AG09319 (cell line): ENCODE results near the gene MINDY4.

Experiments
- DNase-seq: peaks from one replicate; pipeline ENCODE4 v3.0.0-alpha.2; 2010; ENCODE audit warnings: low read depth; ENCODE audit errors: extremely low read depth
- CTCF ChIP-seq: IDR thresholded peaks from 2 replicates; pipeline ENCODE4 v1.5.1; 2011; ENCODE audit warnings: low read depth, mild to moderate bottlenecking, inconsistent platforms, low read length, moderate library complexity

Gene MINDY4

GRCh38 chr7:30893357-30893756 lies 122.1 kb downstream of the MINDY4 start:
- no peak for TF ChIP-seq CTCF
- no peak for DNase-seq

- no peak for TF ChIP-seq CTCF
- DNase-seq, result no peak
These were observed 122.8 kb downstream of the MINDY4 start for GRCh38 chr7:30894009-30894408.

- TF ChIP-seq CTCF, result peak; percentile 15
- no peak for DNase-seq
These were observed 123.8 kb downstream of the MINDY4 start for GRCh38 chr7:30894866-30895605.

GRCh38 chr7:30896036-30896435 lies 124.8 kb downstream of the MINDY4 start:
- DNase-seq, result no peak
- TF ChIP-seq CTCF, result no peak

GRCh38 chr7:30896783-30897637 lies 125.8 kb downstream of the MINDY4 start:
- TF ChIP-seq CTCF, result no peak
- no peak for DNase-seq

- no peak for TF ChIP-seq CTCF
- no peak for DNase-seq
These were observed 126.6 kb downstream of the MINDY4 start for GRCh38 chr7:30897770-30898169.

- DNase-seq, result no peak
These were observed 127.2 kb downstream of the MINDY4 start for GRCh38 chr7:30898411-30898810.

More at GRCh38 chr7:30898411-30898810, 127.2 kb downstream of the MINDY4 start:
- no peak for TF ChIP-seq CTCF
